ENCODE data around the gene KYNU.
"Not testable (repeated sequence)": the region's sequence is repeated elsewhere in the genome, so short reads cannot be mapped to it uniquely, and the experiment has no call there.

The KYNU gene

GRCh38 chr2:143030127-143030526 lies 152.7 kb downstream of the KYNU start:
- POLR2A ChIA-PET, result no interaction called here

GRCh38 chr2:143034292-143035074 lies 157.0 kb downstream of the KYNU start:
- peak; percentile 64 for DNase-seq (ENCODE audit: extremely low spot score)
- ChIA-PET CTCF (interaction anchor here (0.6 to 3.0 kb wide), 39 partner anchors 8 to 955 kb away, joined by 3 to 19 read pairs (median 4); no protein-coding TSS in a partner anchor), POLR2A (no interaction called here)
- TF ChIP-seq CTCF (IDR thresholded peaks at IDR 0.05; ENCODE audit: control extremely low read depth, extremely low read depth, low read depth, missing control alignments), result peak; percentile 79

More at GRCh38 chr2:143030127-143030526, 152.7 kb downstream of the KYNU start:
- CTCF ChIA-PET, result no interaction called here
- no peak for DNase-seq (ENCODE audit: extremely low spot score)
- TF ChIP-seq CTCF (IDR thresholded peaks at IDR 0.05; ENCODE audit: control extremely low read depth, extremely low read depth, low read depth, missing control alignments), result no peak

- ChIA-PET POLR2A (no interaction called here), CTCF (no interaction called here)
- no peak for DNase-seq (ENCODE audit: extremely low spot score)
- TF ChIP-seq CTCF (IDR thresholded peaks at IDR 0.05; ENCODE audit: control extremely low read depth, extremely low read depth, low read depth, missing control alignments), result no peak
These were observed 174.0 kb downstream of the KYNU start for GRCh38 chr2:143051465-143051864.

DNA sequence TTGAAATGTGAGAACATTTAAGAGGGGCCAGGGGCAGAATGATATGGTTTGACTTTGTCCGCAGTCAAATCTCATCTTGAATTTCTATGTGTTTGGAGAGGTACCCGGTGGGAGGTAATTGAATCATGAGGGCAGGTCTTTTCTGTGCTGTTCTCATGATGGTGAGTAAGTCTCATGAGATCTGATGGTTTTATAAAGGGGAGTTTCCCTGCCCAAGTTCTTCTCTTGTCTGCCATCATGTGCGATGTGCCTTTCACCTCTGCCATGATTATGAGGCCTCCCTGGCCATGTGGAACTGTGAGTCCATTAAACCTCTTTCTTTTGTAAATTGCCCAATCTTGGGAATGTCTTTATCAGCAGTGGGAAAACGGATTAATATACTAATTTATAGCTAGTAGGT lies 176.0 kb downstream of the KYNU start:
- POLR2A ChIA-PET; DNase-seq (ENCODE audit: extremely low spot score): not testable (repeated sequence)
- CTCF ChIA-PET, result interaction anchor here (1.3 to 2.8 kb wide), 2 partner anchors 18 to 24 kb away, joined by 3 to 15 read pairs; no protein-coding TSS in a partner anchor

DNA sequence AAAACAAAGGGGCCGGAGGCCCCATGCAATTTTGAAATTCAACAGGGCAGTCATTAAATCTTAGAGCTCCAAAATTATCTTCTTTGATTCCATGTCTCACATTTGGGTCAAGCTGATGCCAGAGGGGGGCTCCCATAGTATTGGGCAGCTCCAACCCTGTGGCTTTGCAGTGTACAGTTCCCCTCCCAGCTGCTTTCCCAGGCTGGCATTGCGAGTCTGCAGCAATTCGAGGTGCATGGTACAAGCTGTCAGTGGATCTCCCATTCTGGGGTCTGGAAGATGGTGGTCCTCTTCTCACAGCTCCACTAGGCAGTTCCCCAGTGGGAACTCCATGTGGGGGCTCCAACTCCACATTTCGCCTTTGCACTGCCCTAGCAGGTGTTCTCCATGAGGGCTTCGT lies 179.1 kb downstream of the KYNU start:
- no peak for DNase-seq (ENCODE audit: extremely low spot score)
- no peak for TF ChIP-seq CTCF (IDR thresholded peaks at IDR 0.05; ENCODE audit: control extremely low read depth, extremely low read depth, low read depth, missing control alignments)
- CTCF ChIA-PET, result interaction anchor here (2.0 kb wide), 1 partner anchor 22 kb away, joined by 7 read pairs; no protein-coding TSS in a partner anchor
- POLR2A ChIA-PET, result no interaction called here

DNA sequence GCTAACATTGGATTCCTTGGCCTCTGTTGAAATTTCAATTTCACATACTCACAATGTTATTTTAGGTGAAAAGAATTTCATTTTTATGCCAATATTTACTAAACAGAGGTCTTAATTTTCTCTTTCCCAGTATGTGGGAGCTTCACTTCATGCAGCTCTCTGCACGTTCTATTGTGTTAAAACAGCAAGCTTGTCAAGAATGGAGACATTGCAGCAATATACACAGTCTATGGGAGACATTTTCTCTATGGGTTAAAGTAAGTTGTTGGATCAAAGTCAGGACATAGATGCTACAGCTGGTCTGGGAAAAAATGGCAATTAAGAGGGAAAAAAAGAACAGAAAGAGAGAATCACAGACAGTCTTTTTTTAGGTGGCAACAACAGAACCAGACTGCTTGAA lies 181.4 kb downstream of the KYNU start:
- ChIA-PET CTCF (interaction anchor here (1.5 to 2.5 kb wide), 2 partner anchors 24 to 52 kb away, joined by 3 to 6 read pairs; no protein-coding TSS in a partner anchor), POLR2A (no interaction called here)
- no peak for TF ChIP-seq CTCF (IDR thresholded peaks at IDR 0.05; ENCODE audit: control extremely low read depth, extremely low read depth, low read depth, missing control alignments)
- no peak for DNase-seq (ENCODE audit: extremely low spot score)

DNA sequence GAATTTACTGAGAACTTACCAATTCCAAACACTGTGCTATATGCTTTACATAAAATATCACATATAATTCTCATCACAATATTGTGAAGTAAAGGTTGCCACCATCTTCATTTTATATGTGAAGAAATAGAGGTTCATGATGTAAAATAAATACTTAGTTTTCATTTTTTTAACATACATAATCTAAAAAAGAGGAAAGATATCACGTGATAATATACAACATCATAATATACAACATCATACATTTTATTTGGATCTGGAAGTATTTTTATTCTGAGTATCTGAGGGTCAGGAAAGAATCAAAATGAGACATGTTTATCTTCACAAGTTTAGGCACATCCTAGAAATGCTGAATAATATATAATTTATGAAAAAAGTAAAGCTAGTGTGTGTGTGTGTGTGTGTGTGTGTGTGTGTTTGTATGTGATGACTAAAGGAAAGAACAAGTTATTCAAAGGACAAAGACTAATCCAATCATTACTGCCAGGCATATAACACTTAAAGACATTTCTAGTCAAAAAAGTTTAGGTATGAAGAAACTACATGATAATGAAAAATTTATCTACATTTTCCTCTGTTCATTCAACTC lies 186.2 kb downstream of the KYNU start:
- CTCF ChIA-PET, result interaction anchor here (0.7 to 1.3 kb wide), 3 partner anchors 12 to 195 kb away, joined by 3 to 6 read pairs (median 3); no protein-coding TSS in a partner anchor
- POLR2A ChIA-PET, result no interaction called here
- no peak for TF ChIP-seq CTCF (IDR thresholded peaks at IDR 0.05; ENCODE audit: control extremely low read depth, extremely low read depth, low read depth, missing control alignments)

More for the DNA sequence above, 186.2 kb downstream of the KYNU start:
- no peak for DNase-seq (ENCODE audit: extremely low spot score)
